A673 (cell line): ENCODE results near the gene NPTN.

Experiments used
- EZH2 ChIP-seq: fragments of 200-600 bp; sonication (generic); IDR thresholded peaks from 2 replicates; pipeline ENCODE4 v1.6.1; 2017; ENCODE audit warnings: borderline replicate concordance, low read depth, mild to moderate bottlenecking, mixed read lengths, antibody characterized with exemption, low read length; ENCODE audit not compliant: poor library complexity, severe bottlenecking
- TF ChIP-seq, protein P1 (sequence below): fragments of 300-800, 200-600 bp; sonication (generic); conservative IDR thresholded peaks from 2 replicates; pipeline ENCODE4 v1.5.1; 2017; ENCODE audit warnings: low read depth, mild to moderate bottlenecking, antibody characterized with exemption, low read length, moderate library complexity, mixed read lengths

DNA sequence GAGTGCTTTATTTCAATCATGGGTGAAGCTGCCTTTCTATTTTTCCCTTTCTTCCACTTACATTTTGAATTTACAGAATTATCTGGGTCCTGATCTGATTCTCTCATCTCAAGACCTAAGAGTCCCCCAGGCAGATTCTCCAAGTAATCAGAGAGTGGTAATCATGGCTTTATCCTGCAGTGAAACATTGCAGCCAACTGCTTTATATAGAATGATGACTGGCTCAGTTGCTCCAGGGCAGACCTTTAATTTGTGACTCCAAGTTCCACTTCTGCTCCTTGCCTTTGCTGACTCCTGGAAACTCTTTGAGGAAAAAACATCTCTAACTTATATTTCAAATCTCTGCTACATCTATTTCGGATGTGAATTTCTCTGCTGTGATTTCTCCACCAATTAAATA is 25.5 kb upstream of the NPTN start:
- TF ChIP-seq, protein P1, sequence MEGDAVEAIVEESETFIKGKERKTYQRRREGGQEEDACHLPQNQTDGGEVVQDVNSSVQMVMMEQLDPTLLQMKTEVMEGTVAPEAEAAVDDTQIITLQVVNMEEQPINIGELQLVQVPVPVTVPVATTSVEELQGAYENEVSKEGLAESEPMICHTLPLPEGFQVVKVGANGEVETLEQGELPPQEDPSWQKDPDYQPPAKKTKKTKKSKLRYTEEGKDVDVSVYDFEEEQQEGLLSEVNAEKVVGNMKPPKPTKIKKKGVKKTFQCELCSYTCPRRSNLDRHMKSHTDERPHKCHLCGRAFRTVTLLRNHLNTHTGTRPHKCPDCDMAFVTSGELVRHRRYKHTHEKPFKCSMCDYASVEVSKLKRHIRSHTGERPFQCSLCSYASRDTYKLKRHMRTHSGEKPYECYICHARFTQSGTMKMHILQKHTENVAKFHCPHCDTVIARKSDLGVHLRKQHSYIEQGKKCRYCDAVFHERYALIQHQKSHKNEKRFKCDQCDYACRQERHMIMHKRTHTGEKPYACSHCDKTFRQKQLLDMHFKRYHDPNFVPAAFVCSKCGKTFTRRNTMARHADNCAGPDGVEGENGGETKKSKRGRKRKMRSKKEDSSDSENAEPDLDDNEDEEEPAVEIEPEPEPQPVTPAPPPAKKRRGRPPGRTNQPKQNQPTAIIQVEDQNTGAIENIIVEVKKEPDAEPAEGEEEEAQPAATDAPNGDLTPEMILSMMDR: no peak
- no peak for TF ChIP-seq EZH2
